Hematopoietic multipotent progenitor cell (in vitro differentiated cells): ENCODE data around the gene IFITM10. TPM values are rescaled to one million over a fixed set of nuclear protein-coding genes. Genes with fewer than 3 reads are reported as not detected.

Experiments
- DNase-seq, 3 donors: peaks; one replicate each; pipeline ENCODE4 v3.0.0-alpha.2; 2011 to 2015; ENCODE audit warnings: low read depth in 2 of 3, low spot score in 2 of 3
- total RNA-seq: library from RNA; depleted of rRNA; stranded (reverse); fragments of >200 nt; gene quantifications from one replicate; pipeline ENCODE4 v1.2.3, GENCODE V29; 2012

Gene IFITM10
- total RNA-seq, 1 donor = 1.1 TPM

GRCh38 chr11:1742371-1742770 lies 8.0 kb downstream of the IFITM10 start:
- DNase-seq = no peak

- no peak for DNase-seq
These were observed 8.7 kb downstream of the IFITM10 start for GRCh38 chr11:1741741-1742140.

DNA sequence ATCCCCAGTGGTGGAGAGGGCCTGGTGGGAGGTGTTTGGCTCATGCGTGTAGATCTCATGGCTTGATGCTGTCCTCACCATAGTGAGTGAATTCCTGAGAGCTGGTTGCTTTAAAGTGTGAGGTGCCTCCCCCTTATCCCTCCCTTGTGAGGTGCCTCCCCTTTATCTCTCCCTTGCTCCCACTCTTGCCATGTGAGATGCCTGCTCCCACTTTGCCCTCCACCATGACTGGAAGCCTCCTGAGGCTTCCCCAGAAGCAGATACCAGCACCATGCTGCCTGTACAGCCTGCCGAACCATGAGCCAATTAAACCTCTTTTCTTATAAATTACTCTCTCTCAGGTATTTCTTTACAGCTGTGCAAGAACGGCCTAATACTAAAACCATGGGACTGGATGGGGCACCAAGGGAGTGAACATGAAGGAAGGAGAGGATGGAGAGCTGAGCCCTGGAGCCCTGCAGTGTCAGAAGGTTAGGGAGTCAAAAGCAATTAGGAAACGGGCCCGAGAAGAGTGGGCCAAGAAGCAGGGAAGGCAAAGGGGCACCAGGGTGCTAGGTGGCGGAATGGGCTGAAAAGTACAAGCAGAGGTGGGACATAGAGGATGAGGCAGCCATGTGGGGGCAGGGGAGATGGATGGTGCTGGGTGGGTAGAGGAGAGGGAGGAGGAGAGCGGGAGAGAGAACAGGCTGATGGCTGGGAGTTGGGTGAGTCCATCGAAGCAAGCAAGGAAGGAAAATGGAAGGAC lies 9.4 kb downstream of the IFITM10 start:
- DNase-seq = no peak

DNA sequence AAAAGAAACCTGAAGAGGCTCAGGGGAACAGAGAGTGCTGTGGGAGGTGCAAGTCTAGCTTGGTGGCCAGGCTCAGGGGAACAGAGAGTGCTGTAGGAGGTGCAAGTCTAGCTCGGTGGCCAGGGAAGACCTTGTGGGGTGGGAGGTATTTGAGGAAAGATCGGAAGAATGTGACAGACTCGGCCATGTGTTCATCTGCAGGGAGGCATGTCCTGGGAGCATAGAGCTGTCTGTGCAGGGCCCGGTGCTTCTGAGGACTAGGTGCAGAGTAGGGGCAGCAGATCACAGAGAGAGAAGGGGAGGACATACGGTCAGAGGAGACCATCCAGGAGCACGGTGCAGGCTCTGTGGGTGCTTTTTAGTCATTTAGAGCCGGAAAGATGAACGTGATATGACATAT lies 10.8 kb downstream of the IFITM10 start:
- no peak for DNase-seq

DNA sequence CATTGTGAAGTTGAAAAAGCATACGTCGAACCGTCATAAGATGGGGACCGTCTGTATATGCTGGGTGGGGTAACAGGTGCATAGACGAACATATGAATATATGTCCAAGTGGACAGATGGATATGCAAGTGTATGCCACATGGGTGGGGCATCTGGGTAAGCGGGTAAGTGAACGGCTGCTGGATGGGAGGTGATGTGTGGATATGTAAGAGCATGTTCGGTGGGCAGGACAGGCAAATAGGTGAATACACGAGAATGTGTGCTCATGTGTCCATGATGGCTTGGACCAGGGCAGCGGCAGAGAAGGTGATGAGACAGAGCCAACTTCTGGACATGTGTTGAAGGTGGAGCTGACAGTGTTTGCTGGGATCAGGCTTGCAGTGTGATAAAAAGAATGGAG lies 12.0 kb downstream of the IFITM10 start:
- DNase-seq = no peak

GRCh38 chr11:1737080-1737757 lies 13.2 kb downstream of the IFITM10 start:
- DNase-seq = no peak

GRCh38 chr11:1736447-1736992 lies 13.9 kb downstream of the IFITM10 start:
- no peak for DNase-seq

DNA sequence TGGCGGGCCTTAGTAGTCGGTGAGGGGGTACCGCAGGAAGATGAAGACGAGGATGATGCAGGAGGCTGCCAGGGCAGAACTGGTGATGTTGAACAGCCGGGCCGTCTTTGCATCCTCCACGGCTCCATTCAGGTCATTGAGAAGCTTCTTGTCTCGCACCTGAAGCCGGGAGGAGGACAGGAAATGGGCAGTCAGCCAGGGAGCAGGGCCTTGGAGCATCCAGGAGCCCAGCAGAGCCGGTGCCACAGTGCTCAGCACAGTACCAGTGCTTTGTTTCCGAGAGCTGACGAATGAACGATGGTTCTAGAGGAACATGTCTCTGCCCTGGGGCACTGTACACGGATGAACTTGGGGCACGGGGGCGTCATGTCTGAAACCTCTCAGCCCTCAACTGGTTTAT lies 15.1 kb downstream of the IFITM10 start:
- DNase-seq = no peak

GRCh38 chr11:1734641-1735081 lies 15.7 kb downstream of the IFITM10 start:
- no peak for DNase-seq

DNA sequence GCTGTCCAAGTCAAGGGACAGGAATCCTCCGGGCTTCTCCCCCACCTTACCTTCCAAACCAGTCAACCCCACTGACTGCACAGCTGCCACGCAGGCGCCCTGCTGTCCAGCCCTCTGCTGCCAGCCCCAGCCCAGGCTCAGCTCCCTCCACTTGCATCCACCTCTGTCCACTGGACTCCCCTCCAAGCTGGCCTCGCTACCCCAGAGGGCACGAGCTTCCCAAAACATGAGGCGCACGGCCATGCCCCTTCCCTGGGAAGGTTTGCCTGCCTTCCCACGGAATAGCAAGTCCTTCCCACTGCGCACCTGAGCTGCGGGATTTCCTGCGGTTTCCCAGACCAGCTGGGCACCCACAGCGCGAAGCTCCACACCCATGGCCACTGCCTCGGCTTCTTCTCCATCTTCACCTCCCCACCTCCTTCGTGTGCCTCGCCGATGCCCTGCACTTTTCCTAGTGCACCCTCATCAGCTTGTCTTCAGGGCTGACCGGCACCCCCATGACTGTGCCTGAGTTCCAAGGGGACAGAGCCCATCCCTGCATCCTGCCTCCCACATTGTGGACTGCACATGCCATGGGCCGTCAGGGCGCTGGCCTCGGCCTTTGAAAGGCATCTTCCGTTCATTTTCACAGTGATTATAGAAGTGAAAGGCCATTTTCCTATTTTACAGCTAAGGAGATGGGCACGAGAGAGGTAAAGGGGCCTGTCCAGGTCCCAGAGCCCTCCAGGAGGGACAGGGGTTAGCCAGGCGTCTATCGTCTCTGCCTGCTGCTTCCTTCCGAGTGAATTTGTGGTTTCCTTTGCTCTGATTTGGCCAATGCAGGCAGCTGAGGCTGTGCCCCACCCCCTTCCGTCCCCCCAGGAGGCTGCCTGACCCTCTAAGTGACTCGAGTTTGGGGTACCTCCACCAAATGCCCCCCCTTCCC lies 16.4 kb downstream of the IFITM10 start:
- DNase-seq = peak in 2 of 3 donors; percentile 26 to 57

DNA sequence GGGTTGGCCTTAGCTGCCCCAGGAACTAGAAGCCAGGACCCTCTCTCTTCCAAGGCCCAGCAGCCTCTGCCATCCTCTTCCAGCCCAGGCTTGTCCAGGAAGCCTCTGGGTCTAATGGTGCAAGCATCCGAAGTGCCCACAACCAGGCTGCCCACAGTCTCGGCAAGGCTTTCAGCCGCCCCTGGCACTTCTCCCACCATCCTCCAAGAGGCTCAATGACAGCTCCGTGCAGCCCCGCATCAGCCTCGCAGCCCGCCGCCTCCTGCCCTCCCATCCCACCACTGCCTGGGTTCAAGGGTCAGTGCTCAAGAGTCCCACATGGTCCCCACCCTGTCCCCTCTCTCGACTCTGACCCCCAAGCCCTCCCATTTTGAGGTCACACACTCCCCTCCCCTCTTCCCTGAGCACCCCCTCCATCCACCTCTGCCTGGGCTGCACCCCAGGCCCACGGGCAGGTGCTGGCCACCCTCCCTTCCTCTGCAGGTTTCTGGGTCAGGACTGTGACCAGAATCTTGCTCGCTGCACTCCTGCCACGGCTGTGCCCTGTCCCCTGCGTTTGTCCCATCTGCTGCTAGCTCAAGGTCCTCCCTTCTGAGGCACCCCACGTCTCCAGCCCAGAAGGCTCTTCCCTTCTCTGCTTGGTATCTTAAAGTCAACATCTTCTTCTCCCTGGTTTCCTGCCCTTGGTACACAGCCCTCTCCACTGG lies 17.2 kb downstream of the IFITM10 start:
- DNase-seq = no peak

GRCh38 chr11:1732418-1733008 lies 17.9 kb downstream of the IFITM10 start:
- no peak for DNase-seq

- DNase-seq = no peak
These were observed 18.8 kb downstream of the IFITM10 start for GRCh38 chr11:1731451-1732059.

- no peak for DNase-seq
These were observed 20.3 kb downstream of the IFITM10 start for GRCh38 chr11:1730059-1730629.

DNA sequence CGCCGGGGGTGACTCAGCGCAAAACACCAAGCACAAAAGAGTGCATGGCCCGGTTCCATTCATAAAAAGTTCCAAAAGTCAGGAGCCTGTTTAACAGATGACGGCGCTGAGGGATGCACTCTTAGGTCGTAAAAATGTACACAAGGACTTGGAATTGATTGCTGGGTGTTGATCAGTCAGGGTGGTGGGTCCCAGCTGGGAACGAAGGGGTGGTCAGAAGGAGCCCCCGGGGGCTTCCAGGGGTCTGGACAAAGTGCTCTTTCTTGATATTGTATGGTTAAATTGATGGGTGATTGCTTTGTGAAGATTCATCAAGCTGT lies 20.7 kb downstream of the IFITM10 start:
- DNase-seq = no peak

GRCh38 chr11:1728931-1729691 lies 21.3 kb downstream of the IFITM10 start:
- DNase-seq = no peak

DNA sequence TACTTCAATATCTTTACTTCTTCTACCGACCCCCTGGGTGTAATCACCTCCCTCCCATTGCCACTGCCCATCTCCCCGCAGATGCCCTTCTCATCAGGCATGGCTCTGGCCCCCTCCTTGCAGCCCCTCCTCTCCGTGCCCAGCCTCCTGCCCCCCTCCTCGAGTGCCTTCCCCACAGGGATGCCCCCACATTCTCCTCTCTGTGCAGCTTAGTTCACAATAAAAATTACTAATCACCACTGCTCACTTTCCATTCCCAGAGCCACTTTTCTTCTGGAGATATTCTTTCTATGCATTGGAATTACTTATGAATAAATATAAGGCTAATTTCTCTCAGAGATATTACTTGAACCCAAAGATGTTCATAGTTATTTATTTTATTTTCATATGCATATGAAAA lies 22.1 kb downstream of the IFITM10 start:
- DNase-seq = no peak

DNA sequence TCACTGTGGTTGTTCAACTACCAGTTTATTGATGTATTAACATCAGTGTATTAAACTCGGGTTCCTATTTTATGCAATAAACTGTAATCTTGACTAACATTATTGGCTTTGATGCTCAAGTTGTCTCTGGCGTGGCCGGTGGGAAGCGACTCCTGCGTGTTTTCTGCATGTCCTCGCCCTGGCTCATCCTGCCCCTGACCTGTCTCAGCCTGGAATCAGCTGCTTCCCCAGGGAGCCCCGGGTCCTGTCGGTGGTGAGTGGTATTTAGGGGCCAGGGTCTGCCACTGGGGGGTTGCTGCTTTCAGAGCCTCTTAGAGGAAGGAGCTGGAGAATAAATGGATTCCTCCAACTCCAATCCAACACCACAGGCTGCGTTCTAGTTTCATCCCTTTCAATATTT lies 22.5 kb downstream of the IFITM10 start:
- DNase-seq = no peak
